Measurements from ENCODE around the gene NPR2.
A peak's percentile ranks its signal among the peaks of the same experiment; 100 is the strongest.

NPR2 gene

DNA sequence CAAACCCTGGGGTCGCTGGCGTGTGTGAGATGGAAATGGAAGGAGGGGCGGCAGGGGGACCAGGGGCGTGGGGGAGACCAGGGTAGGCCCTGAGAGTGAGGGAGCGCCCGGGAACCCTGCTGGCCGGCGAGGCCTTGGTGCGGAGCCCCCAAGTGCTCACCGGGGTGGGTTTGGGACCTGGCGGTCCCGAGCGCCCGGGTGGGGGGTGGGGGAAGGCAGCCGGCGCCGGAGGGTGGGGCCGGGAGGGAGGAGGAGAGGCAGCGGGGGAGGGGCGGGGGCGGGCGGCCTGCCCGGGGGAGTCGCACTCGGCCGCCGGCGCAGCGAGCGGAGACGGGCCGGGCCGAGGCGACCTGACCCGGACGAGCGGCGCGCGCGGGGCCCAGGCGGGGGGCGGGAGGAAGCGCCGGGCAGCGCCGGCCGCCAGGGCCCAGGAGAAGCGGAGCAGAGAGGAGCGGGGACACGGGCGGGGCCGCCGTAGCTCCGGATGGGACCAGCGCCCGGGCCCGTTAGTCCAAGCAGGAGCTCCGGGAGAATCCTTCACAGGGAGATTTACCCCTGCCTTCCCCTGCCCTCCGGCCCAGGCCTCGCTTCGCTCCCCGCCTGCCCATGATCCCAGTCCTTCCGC lies at the start of gene NPR2:
TSS of gene NPR2 (plus strand) at position 295 of the 625 bp plus-strand sequence. CDS start 818 bp downstream, outside the sequence.
- DNase-seq = peak; percentile 26

DNA sequence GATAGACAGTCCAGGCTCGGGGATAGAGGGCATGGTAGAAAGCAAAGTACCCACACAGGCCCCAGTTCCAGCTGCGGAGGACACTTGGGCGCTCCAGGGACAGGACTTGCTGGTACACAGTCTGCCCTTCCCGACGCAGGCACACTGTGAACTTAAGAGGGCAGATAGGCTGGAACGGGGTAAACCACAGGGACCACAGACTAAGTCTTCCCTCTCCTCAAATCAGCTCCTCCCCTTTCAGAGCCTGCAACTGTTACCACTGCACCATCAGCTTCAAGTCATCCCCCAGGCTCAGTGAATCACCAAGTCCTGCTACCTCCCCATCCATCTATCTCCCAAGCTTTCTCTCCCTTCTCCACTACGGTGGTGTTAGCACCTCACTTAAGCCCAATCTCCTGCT lies 49.7 kb upstream of the NPR2 start:
- DNase-seq = no peak

DNA sequence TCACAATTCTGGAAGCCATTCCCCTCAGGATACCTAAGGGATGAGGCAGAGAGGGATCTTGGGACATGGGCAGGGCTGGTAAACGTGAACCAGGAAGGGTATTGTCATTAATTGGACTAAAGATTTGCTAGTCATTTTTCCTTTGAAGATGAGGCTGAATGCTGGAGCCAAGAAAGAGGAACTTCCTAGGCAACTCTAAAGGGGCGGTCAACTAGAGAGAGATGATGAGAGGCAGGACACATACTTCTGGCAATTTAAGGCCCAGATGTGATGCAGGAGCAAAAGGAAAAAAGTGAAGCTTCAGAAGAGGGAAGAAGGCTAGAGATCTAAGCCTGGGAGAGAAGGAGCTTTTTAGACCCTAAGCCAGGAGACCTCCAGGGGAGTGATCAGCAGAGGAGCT lies 47.9 kb upstream of the NPR2 start:
- DNase-seq = no peak

DNA sequence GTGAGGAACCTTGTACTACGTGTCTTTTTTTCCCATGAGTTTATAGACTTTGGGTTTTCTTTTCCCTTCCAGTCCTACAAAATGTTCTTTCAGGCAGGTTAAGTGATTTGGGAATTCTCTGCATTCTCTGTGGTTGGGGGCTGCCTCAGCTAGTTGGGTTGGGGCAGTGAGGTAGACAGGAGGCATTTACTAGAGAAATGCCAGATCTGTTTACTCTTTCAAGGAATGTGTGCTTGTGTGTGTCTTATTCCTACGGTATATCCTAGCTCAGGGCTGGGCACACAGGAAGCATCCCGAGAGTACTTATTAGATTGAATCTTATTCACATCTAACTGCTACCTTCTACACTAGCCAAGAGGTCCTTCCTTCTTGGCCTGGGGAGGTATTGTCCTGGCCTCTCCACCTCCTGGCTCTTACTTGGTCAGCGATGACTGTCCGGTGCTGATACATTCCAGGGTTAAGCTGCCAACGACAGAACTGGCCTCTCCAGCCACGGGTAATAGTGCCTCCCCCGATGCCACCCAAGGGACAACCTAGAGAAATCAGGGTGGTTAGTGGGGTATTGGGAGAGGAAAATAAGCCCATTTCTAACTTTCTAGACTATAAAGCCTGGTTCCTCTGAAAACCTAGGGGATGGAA lies 47.4 kb upstream of the NPR2 start:
- DNase-seq = no peak

DNA sequence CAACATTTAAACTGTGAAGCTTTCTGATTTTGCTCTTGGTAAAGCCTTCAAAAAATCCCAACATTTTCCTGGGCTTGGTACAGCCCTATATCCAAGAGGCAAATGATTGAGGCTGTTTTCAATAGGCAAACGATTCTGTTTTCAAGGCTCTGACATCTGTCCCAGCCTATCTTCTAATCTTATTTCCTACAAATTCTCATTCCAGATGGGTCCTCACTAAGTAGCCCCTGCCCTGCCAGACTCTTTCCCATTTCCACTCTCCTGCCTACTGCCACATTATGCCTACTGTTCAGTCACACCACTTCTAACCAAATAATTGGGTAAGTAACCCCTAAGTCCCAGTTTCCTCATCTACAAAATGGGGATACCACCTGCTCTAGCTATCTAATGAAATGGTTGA lies 45.8 kb upstream of the NPR2 start:
- DNase-seq = no peak

DNA sequence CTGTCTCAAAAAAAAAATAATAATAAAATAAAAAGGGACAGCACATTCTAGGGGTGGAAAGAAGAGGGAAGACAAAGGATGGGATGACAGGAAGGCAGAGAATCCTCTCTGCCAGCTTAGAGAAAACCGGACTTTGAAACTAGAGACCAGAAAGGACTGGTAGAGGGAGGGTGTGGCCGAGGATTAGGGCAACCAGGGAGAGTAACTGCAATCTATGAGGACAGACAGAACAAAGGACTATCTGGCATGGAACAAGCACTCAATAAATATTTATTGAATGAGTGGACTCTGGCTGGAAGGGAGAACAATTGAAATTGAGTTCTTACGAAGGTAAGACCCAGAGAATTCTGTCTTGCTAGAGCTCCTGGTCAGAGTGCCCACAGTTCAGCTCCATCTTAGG lies 44.8 kb upstream of the NPR2 start:
- no peak for DNase-seq

DNA sequence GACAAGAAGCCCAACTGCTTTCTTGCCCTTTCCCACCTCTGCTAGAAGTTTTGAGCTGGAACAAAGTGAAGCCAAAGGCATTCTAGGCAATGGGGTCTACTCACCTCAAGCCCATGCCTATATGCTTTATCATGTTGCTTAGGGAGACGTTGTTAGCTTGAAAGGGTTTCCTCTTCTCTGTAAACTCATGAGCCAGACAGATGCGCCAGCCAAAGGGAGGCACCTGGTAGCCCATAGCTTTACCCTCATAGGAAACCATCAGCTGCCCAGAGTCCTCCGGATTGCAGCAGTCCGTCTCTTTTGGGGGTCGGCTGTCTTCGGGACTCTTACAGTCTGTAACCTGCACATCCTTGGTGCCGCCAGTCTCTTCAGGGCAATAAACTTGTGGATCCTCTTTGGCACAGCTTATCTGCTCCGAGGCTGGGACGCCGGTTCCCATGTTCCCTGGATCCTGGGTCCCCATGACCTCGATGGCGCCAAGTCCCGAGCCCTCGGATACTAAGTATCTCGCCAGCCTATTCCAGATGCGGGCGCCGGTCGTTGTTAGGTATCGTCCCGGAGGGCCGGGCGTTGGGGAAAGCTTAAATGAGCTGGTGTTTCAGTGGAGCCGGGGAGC lies 43.0 kb upstream of the NPR2 start:
- no peak for DNase-seq

DNA sequence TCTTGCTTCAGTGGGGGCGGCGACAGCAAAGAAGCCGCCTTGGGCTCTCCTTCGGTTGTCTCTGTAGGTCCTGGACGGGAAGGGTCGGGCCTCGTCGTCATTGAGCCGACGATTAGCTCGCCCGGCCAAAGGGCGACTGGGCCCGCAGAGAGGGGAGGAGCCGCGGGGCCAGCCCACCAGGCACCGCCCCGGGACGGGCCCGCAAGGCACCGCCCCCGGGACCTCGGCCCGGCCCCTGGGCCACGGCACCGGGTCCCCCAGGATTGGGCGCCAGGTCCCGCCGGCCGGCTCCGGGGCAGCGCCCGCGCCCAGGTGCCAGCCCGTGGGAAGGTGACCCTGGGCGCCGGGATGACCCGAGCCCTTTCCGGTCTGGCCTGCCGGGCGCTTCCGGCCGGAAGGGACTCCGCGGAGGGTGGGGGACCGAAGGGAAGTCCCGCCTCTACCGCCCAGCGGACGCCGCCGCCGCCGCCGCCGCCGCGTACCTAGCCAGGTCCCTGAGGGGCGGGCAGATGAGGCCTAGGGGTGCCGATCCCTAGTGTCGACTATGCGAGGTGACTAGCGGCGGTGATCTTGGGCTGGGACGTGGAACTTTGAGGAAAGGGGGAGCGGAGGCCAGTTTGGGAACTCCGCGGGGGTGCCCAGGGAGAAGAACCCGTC lies 42.4 kb upstream of the NPR2 start, which contains the start of the genes GBA2 and RGP1:
TSS of gene GBA2 (minus strand) at position 371 of the 657 bp plus-strand sequence. CDS start 524 bp downstream, outside the sequence.
TSS of gene RGP1 (plus strand) at position 430 of the 657 bp plus-strand sequence. CDS start 469 bp downstream, outside the sequence.
- peak; percentile 57 for DNase-seq

DNA sequence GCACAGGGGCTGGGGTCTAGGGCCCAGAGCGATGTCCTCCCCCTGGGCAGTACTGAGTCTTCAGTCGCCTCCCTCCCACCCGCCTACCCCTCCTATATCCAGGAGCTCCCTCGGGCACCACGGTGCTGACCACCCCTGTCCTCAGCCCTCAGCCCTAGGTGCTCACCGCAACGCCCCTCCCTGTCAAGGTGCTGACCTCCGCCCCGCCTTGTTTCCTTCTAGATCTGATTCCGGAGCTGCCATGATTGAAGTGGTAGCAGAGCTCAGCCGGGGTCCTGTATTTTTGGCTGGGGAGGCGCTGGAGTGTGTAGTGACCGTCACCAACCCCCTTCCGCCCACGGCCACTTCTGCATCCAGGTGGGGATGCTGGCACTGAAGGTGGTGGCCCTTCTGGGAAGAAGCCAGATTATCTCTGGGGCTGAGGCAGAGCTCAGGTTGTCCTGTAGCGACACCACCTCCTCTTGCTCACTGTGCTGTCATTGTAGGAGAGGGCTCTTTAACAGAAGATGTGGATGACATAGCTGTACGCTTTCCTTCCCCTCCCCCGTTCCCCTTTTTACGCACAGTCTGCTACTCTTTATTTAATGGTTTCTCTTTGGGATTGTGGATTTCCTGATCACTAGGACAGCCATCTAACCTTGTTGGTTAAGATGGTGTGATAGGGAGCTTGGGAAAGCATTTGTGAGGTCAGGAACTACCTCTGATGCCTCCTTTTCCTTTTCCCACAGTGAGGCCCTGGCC lies 41.7 kb upstream of the NPR2 start:
- DNase-seq = no peak

DNA sequence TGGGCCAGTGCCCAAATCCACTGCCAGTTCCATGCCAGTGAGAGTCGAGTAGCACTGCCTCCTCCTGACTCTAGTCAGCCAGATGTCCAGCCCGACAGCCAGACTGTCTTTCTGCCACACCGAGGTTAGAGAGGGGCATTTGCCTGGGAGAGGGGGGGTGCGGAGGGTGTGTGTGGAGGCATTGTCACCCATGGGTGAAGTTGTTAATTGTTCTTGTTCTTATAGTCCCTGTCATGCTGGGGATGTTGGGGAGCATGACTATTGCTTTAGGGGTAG lies 41.2 kb upstream of the NPR2 start:
- no peak for DNase-seq

DNA sequence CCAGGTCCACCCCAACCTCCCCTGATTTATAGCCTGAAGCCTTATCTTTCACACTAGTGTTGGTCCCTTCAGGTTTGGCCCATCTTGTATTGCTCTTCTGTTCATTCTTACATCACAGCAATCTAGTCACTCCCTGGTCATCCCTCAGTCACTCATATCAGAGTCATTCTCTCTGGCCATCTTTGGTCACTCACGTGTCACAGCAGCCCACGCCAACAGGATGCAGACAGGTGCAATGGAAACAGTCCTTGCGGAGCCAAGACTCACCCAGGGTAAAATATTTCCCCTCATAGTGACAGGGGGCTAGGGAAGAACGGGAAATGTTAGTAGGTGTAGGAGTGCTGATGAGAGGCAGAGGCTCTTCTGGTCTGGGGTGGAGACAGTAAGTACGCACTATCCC lies 37.9 kb upstream of the NPR2 start:
- no peak for DNase-seq

DNA sequence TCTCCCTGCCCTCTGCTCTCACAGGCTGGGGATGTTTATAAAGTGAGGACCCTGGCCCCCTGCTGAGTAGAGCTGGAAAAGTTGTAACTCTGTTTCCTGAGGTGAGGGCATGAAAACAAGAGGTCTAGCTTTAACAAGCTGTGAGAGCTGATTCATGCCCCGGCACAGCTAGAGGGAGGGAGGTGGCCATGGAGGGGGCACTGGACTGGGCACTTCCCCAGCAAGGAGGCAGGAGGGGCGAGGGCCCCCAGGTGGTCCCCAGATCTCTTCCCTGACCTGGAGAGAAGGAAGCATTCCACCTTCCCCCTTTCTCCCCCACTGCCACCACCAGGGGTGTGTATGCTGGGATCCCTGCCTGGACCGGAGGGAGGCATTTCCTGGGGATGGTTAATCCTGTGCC lies 37.1 kb upstream of the NPR2 start, which contains the start of gene MSMP:
TSS of gene MSMP (minus strand) at position 13 of the 400 bp plus-strand sequence. CDS start 147 bp downstream, outside the sequence.
- DNase-seq = no peak

DNA sequence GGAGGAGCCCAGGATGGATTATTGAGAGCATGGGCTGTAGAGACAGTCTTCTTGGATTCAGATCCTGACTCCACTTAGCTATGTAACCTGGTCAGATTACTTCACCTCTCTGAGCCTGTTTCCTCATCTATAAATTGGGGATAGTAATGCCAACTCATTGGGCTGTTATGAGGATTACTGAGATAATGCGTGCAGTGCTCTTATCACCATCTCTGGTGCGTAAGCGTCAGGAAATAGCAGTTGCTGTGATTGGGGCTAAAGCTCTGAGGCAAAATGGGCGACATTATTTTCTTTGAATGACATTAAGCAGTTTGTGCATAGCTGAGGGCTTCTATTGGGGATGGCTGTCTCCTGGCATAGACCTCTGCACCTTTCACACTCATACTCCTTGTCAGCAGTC lies 36.3 kb upstream of the NPR2 start:
- DNase-seq = no peak

DNA sequence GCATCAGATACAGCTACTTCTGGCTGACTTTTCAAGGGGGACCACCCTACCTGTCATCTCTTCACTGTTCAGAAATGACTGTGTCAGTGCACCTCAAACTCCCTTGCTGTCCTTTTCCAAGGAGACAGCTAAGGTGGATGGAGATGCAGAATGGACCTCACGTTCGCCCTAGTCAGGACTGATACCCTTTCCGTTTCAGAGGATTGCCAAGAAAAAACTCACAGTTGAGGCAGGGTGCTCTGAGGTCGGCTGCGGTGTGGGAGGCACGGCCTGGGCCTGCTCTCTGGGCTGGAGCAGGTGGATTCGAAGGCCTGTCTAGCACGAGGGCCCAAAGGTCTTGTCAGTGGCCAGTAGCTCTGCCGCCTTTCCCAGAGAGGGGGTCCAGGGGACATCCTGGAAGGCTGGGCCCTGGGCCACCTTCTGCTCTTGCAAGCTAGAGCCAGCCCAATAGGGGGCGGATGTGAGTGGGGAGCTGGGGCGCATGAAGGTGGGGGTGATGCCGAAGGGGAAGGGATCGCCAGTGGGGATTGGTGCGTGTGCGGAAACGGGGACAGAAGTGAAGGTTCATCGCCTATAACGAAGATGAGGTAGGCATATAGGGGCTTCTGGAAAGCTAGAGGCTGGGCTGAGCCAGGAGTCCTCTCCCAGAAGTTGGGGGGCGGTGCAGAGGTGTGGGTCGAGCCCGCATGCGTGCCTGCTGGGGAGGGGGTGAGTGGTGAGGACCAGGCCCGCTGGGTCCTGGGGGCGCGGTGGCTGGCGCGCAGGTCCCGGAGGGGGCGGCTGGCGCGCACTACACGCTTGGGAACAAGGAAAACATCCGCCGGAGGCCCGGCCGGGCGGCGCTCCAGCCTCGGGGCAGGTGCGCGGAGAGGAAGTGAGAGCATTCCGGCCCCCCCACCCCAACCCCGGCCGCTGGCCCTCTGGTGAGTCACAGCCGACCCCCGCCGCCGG lies 34.8 kb upstream of the NPR2 start:
- DNase-seq = no peak

DNA sequence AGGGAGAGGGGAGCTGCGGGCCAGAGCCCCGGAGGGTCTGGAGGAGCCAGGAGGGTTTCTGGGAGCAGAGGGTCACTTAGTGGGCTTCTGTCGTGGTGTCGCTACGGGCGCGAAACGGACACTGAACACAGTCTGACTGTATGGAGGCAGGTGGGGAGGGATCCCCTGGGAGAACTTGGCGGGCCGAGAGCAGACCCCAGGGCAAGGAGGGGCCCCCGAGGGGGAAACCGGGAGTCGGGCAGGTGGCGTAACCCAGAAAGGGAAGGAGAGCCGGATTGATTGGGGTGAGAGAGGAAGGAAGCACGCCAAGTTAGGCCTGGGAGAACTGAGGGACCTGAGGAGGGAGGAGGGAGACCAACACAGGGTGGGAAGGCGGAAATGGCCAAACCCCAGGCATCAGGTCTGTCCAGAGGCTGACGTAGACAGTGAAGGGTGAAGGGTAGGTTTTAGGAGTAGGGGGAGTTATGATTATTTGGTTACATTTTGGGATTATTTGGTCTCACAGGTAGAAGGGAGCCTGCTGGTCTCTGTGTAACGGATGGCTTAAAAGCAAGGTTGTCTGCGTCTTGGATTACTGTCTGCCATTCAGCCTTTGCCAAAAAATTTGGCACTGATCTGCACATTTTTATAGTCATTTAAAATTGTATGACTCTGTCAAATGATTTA lies 34.0 kb upstream of the NPR2 start:
- DNase-seq = no peak

DNA sequence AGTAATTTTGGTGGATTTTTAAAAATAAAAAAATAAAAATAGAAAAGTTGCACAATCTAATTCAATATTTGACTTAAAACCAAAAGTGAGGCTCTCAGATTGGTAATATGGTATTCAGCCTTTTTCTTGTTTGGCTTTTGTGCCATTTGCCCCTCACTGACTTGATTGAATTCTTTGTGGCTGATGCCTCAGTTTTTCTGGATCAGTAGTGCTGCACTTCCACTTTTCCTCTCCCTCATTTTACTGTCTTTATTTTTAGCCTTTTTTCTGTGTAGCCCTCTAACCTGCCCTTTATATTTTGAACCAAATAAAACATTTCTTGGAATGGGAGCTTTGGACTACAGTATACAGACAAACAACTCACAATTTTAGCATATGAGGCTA lies 33.5 kb upstream of the NPR2 start:
- DNase-seq = no peak

DNA sequence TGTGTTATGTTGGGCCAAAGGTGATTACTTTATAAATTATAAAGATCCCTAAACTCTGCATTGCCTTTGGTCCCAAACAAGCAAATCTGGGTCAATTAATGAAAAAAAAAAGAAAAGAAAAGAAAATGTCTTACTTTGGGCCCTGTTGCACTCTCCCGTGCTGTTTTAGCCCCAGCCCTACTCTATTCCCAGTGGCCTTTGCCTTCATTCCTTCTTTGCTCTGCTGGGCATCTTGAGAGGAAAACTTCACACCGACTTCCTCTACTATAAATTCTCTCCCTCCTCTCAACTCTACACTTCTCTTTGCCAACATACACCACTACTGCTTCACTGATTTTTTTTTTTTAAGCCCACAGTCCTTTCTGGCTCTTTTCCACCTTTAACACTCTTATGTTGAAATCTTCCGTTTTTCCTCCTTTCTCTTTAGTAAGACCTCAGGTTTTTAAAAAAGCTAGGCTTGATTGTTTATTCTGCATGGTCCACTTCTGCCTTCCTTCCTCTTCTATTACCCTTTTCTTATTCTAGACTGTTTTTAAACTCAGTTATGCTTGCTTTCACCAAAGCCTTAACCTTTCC lies 32.8 kb upstream of the NPR2 start:
- DNase-seq = no peak

DNA sequence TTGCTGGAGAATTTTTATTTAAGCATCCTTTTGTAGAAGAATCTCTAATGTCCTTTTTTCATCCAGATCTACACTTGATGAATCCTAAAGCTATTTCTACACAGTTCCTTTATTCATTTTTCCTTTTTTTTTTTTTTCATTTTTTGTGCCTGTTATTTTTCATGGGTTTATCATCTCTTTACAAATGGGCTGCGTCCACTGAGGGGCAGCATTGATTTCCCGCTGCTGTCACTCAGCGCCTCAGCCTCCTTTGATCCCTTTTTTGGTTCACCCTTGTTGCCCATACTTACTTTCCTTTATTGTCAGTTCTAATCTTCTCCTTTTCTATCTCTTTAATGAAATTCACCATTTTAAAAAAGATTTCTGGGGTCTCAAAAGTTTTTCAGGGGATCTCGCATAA lies 31.6 kb upstream of the NPR2 start:
- DNase-seq = no peak

DNA sequence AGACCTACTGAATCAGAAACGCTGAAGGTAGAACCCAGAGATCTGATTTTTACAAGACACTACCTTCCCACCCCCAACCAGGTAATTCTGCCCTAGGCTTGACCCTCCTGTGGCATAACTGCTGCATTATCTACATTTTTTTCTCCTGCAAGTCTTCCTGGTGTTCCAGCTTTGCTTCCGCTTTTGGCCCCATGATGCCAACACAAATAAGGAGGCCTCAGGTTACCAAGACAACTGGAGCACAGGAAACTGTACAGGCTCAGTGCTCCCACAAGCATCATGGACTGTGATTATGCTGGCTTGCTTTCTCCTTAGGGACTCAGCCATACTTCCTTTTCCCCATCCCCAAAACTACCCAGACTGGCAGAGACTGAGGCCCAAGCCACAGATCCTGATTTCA lies 30.7 kb upstream of the NPR2 start:
- no peak for DNase-seq

DNA sequence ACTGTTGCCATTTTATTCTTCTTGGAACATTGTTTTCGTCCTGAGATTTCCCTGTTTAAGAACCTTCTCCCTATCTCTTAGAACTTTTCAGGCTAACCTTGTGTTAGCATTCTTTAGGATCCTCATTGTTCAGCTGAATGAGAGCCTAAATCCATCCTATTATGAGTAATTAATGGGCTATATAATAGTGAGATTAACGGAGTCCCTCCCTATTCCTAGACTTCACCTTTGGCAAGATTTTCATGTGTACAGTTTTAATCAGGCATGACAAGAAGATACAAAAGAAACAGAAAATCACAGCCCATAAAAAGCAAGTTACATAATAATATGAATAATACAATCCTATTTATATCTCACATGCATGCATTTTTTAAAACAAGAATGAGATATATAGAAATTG lies 28.2 kb upstream of the NPR2 start:
- no peak for DNase-seq

DNA sequence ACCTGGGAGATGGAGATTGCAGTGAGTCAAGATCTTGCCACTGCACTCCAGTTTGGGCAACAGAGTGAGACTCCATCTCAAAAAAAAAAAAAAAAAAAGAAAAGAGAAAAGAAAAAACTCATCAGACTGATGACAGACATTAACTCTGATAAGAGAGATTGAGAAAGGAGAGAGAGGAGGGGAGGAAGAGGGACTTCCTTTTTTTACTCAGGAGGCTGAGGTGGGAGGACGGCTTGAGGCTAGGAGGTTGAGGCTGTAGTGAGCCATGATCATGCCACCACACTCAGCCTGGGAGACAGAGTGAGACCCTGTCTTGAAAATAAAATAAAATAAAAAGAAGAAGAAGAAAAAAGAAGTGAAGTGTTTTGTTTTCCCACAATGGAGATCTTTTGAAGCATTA lies 27.6 kb upstream of the NPR2 start:
- no peak for DNase-seq
